GM12878 (cell line): Measurements from ENCODE around the gene PPP1R1A. TPM values are rescaled to one million over a fixed set of nuclear protein-coding genes. Genes with fewer than 3 reads are reported as not detected.

Experiments
- ATAC-seq: fragments of 200-7000 bp; cut with Tn5 transposase; 3 replicates; pipeline ENCODE4 v1.9.1; 2020; ENCODE audit warnings: mild to moderate bottlenecking, moderate library complexity
- Bru-seq: library from RNA; stranded (reverse); fragments of 400-500 nt; gene quantifications from one replicate; lab custom pipeline; 2021; lab: Mats Ljungman, UMichigan
- BruChase-seq, 2 experiments: library from RNA; stranded (reverse); fragments of 400-500 nt; gene quantifications; one replicate each; lab custom pipeline; 2021; lab: Mats Ljungman, UMichigan
- BruUV-seq: library from RNA; stranded (reverse); fragments of 400-500 nt; replicated peaks from 2 replicates; lab custom pipeline; 2021; lab: Mats Ljungman, UMichigan
- CTCF ChIA-PET: fragments of 300-600 bp; sonication (Branson Sonifier 250); formaldehyde crosslinking; extraction: SDS; loops from one replicate; lab custom pipeline; 2021; ENCODE audit warnings: inconsistent platforms; lab: Yijun Ruan, JAX
- POLR2A ChIA-PET: fragments of 350-600 bp; formaldehyde crosslinking; extraction: SDS; loops from one replicate; lab custom pipeline; 2021; ENCODE audit warnings: inconsistent platforms; lab: Charles Lee
- RAD21 ChIA-PET: fragments of 300-600 bp; sonication (Branson Sonifier 250); formaldehyde crosslinking; loops from one replicate; lab custom pipeline; 2023; ENCODE audit warnings: antibody characterized with exemption; ENCODE audit not compliant: unreplicated experiment; lab: Charles Lee
- SMC1A ChIA-PET: fragments of 300-600 bp; sonication (Branson Sonifier 250); formaldehyde crosslinking; loops from one replicate; lab custom pipeline; 2023; ENCODE audit not compliant: unreplicated experiment, uncharacterized antibody; lab: Charles Lee
- DNase-seq: peaks from one replicate; pipeline ENCODE4 v3.0.0-alpha.2; 2011; ENCODE audit warnings: low read depth, low spot score
- FAIRE-seq: peaks from 3 replicates; lab custom pipeline; 2011; peaks lifted over from hg19 to GRCh38; lab: Jason Lieb, UNC
- H2AFZ ChIP-seq: 2 replicates; pipeline ENCODE4 v1.6.0; 2011; ENCODE audit warnings: low read depth, low read length, control low read depth; ENCODE audit not compliant: control insufficient read depth
- H3K27ac ChIP-seq: 2 replicates; pipeline ENCODE4 v1.5.1; 2011; ENCODE audit warnings: control low read depth; ENCODE audit not compliant: control insufficient read depth, insufficient read depth
- H3K27me3 ChIP-seq, 2 experiments: replicated peaks in 1 of 2; 2 replicates each; pipeline versions ENCODE4 v1.6.0 to v1.6.1; 2011; ENCODE audit warnings: low read length in 1 of 2; ENCODE audit not compliant: control insufficient read depth in 2 of 2, insufficient read depth in 2 of 2
- H3K36me3 ChIP-seq, 2 experiments: 2 replicates each; pipeline ENCODE4 v1.5.1; 2011; ENCODE audit warnings: low read length in 1 of 2; ENCODE audit not compliant: control insufficient read depth in 2 of 2, insufficient read depth in 2 of 2
- H3K4me1 ChIP-seq: 2 replicates; pipeline ENCODE4 v1.6.1; 2011; ENCODE audit warnings: mild to moderate bottlenecking, low read length, moderate library complexity, mixed read lengths; ENCODE audit not compliant: control insufficient read depth, insufficient read depth
- H3K4me2 ChIP-seq: 2 replicates; pipeline ENCODE4 v1.6.0; 2011; ENCODE audit warnings: control low read depth; ENCODE audit not compliant: control insufficient read depth, insufficient read depth
- H3K4me3 ChIP-seq: fragments of 200-600 bp; sonication (generic); 2 replicates; pipeline ENCODE4 v1.5.1; 2016
- H3K79me2 ChIP-seq: 2 replicates; pipeline ENCODE4 v1.6.0; 2011; ENCODE audit warnings: low read length; ENCODE audit not compliant: control insufficient read depth, insufficient read depth
- H3K9ac ChIP-seq: 2 replicates; pipeline ENCODE4 v1.8.0; 2011; ENCODE audit warnings: low read length, control low read depth, mixed read lengths; ENCODE audit not compliant: control insufficient read depth, insufficient read depth
- H3K9me3 ChIP-seq: replicated peaks from 3 replicates; pipeline ENCODE4 v1.5.1; 2011; ENCODE audit warnings: mild to moderate bottlenecking, low read length; ENCODE audit not compliant: control insufficient read depth, insufficient read depth
- H4K20me1 ChIP-seq: 2 replicates; pipeline ENCODE4 v1.6.0; 2011; ENCODE audit not compliant: control insufficient read depth, insufficient read depth
- MTA3 ChIP-seq: IDR thresholded peaks from 2 replicates; pipeline ENCODE4 v1.6.1; 2012; ENCODE audit warnings: low read length, inconsistent platforms, borderline replicate concordance
- NBN ChIP-seq: fragments of 450-650 bp; IDR thresholded peaks from 2 replicates; pipeline ENCODE4 v1.6.1; 2016
- YBX1 ChIP-seq: fragments of 450-650 bp; IDR thresholded peaks from 2 replicates; pipeline ENCODE4 v1.6.1; 2016; ENCODE audit warnings: antibody characterized with exemption
- whole genome bisulfite sequencing: methylation state at CpG from one replicate; pipeline ENCODE4 v1.1.6; 2016; ENCODE audit warnings: low lambda C conversion rate; ENCODE audit not compliant: insufficient replicate concordance, insufficient coverage; ENCODE audit errors: missing lambda C conversion rate; 5-methylcytosine and 5-hydroxymethylcytosine counted together
- in situ Hi-C: fragments of 300-500 bp; cut with MboI; formaldehyde crosslinking; loops from 9 replicates; pipeline ENCODE4 v1.14.3; 2018; ENCODE audit warnings: mixed read lengths
- intact Hi-C: fragments of 100-400 bp; cut with micrococcal nuclease; formaldehyde crosslinking; loops from one replicate; pipeline ENCODE4 v1.14.2; 2022; ENCODE audit not compliant: unreplicated experiment
- long read RNA-seq, 2 experiments: library from polyadenylated mRNA; unstranded; transcript quantifications; one replicate each; pipeline ENCODE4 v2.0.0, GENCODE V29; 2019 to 2020
- polyA minus RNA-seq, 3 experiments: library from RNA; depleted of rRNA, polyadenylated mRNA; stranded (reverse); fragments of >200 nt; gene quantifications; 2 replicates each; pipeline ENCODE4 v1.2.3, GENCODE V29; 2011
- polyA plus RNA-seq, 11 experiments: library from polyadenylated mRNA; depleted of rRNA in 4 of 11; unstranded in 6 of 11; stranded (reverse) in 5 of 11; fragments of >200 nt; fragmentation: Nextera tagmentation in 4 of 11; fragmentation: Illumina TruSeq in 1 of 11; extraction: Ambion mirVana in 4 of 11; extraction: Trizol in 1 of 11; gene quantifications; 1 replicate in 1 of 11; 2 replicates in 10 of 11; pipeline versions ENCODE4 v1.2.1 to v1.2.3, GENCODE V29; 2011 to 2016; ENCODE audit warnings: inconsistent platforms in 2 of 11, missing spikeins in 2 of 11, low read depth in 1 of 11
- total RNA-seq, 4 experiments: library from RNA; depleted of rRNA in 3 of 4; stranded (reverse); fragments of >200 nt in 3 of 4; fragmentation: Illumina TruSeq in 1 of 4; extraction: Trizol in 1 of 4; gene quantifications; 2 replicates each; pipeline versions ENCODE4 v1.2.1 to v1.2.3, GENCODE V29; 2013 to 2021

PPP1R1A gene, protein sequence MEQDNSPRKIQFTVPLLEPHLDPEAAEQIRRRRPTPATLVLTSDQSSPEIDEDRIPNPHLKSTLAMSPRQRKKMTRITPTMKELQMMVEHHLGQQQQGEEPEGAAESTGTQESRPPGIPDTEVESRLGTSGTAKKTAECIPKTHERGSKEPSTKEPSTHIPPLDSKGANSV
- total RNA-seq (2013; cell fraction: nucleolus; rRNA removed), result not detected in 2 replicates
- not detected in 2 replicates for total RNA-seq (2014; rRNA removed)
- total RNA-seq (2014; rRNA removed; fragmentation: Illumina TruSeq; extraction: Trizol), result not detected in 2 replicates
- total RNA-seq (2021), result not detected in 2 replicates
- 0.16 TPM for polyA plus RNA-seq (2011; ENCODE audit: low read depth)
- polyA plus RNA-seq (2011; rRNA removed), result not detected in 2 replicates
- not detected in 2 replicates for polyA plus RNA-seq (2011; cell fraction: cytosol; rRNA removed)
- polyA plus RNA-seq (2011; cell fraction: nucleus; rRNA removed), result not detected in 2 replicates
- polyA plus RNA-seq (2012), result 0.13 and 0.28 TPM in 2 replicates
- 0.25 TPM in 1 of 2 replicates, not detected in the other for polyA plus RNA-seq (2014; fragmentation: Illumina TruSeq; extraction: Trizol)
- polyA plus RNA-seq (2014; fragmentation: Nextera tagmentation; extraction: Ambion mirVana), result under 1 TPM in 1 of 2 experiments, not detected in 1; 0.03 TPM
- 0.08 TPM in 1 of 2 replicates, not detected in the other for polyA plus RNA-seq (2014; rRNA removed)
- under 1 TPM in 1 of 2 experiments, not detected in 1; 0.07 TPM for polyA plus RNA-seq (2016; fragmentation: Nextera tagmentation; extraction: Ambion mirVana)
- not detected in 2 replicates for polyA minus RNA-seq (2011; rRNA and poly(A)+ RNA removed)
- polyA minus RNA-seq (2011; cell fraction: cytosol; rRNA and poly(A)+ RNA removed), result not detected in 2 replicates
- polyA minus RNA-seq (2011; cell fraction: nucleus; rRNA and poly(A)+ RNA removed), result not detected in 2 replicates
- Bru-seq, nascent RNA, result percentile 6 among the genes with signal in this experiment
- not detected for BruChase-seq, experiment 1, labeled RNA remaining after a 6-hour chase
- not detected for BruChase-seq, experiment 2, labeled RNA remaining after a 2-hour chase
- long read RNA-seq, experiment 1, result 0 reads
- long read RNA-seq, experiment 2, result 0 reads

DNA sequence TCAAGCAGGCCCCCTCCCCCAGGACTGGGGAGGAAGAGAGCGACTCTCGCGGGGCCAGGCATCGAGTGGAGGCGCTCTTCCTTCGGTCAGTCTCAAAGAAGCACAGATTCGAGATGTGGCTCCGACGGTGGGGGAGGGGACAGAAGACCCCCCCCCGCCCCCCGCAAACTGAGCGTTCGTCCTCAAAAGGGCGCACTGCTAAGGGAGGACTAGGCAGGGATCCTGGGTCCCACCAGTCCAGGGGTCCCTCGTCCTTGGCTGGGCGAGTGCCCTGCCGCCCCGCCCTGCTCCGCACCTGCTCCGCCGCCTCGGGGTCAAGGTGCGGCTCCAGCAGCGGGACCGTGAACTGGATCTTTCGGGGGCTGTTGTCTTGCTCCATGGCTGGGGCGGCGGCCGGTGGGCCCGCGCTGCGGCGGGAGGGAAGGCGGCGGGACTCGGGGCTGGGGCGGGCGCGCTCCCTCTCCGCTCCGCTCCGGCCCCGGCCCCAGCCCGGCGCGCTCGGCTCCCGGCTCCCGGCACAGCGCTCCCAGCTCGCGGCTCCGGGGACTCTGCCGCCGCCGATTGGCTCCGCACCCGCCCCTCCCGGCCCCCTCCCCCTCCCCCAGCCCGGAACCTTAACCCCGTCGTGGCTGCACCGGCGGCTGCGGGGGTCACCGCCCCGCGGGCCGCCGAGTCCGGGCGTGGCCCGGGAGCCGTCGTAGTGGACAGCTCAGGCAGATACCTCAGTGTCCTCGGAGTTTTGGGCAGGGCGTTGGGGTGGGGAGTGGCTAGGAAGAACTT, at the start of gene PPP1R1A:
Gene PPP1R1A (minus strand): TSS at position 550 of the 780 bp plus-strand sequence. CDS start 171 bp downstream, at position 379.
- H3K9me3 ChIP-seq, result no peaks in the 10 kb centered on the region
- H3K4me3 ChIP-seq, result no peak within 1 kb of the TSS
- no peak for FAIRE-seq
- no peak for ATAC-seq
- no peak within 1 kb of the TSS for H3K27ac ChIP-seq
- H4K20me1 ChIP-seq, result no peaks in the 10 kb centered on the region
- H3K27me3 ChIP-seq, result peaks cover 0 to 14% of the 10 kb centered on the region in 2 experiments
- ChIA-PET RAD21 (no interaction called here), SMC1A (no interaction called here), POLR2A (no interaction called here), CTCF (no interaction called here)
- H3K79me2 ChIP-seq, result no peaks in the 10 kb centered on the region
- 35% methylated on average over 43 of the region's 77 CpGs for WGBS
- H3K4me1 ChIP-seq, result no peaks in the 10 kb centered on the region
- intact Hi-C loops (no loop called here), in situ Hi-C loops (no loop called here)
- H2AFZ ChIP-seq, result no peak within 1 kb of the TSS
- no peak within 1 kb of the TSS for H3K4me2 ChIP-seq
- DNase-seq, result no peak
- TF ChIP-seq NBN (no peak), MTA3 (no peak), YBX1 (no peak)
- H3K9ac ChIP-seq, result no peak within 1 kb of the TSS
- H3K36me3 ChIP-seq, result no peaks in the 10 kb centered on the region
- BruUV-seq, result no TSS peak
